GM21423 (cell line): ENCODE measurements around the gene CLDN8.

Source experiments
- ATAC-seq: cut with Tn5 transposase; IDR thresholded peaks from one replicate; pipeline ENCODE4 v1.9.1; 2021; ENCODE audit warnings: mild to moderate bottlenecking, moderate library complexity; ENCODE audit not compliant: unreplicated experiment

CLDN8 gene

DNA sequence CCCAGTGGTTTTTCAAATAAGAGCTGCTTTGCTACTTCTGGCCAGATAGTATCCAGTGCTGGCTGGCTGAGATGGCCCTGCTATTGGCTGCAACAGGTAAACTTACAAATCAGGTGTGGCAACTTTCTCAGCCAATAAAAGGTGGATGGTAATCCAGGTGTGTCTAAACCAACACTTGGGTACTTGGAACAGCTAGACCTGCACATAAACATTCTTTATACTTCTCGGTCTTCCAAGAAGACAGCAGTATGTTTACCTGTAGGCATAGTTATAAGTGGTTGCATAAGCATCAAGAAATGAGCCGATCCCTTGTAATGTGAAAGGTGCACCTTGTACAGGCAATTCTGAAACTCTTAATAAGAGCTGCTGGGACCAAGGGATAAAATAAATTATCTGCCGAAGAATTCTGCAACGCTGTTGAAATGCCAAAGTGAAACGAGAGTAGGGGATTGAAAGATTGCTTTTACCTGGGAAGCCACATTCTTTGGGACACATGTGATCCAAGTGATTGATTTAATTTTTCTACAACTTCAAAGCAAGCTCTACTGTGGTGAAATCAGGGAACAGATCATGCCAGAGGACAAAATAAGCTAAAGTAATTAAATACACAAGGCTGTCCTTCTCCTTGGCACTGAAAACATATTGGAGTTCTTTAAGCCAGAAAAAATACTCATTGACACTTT is at the start of gene CLDN8:
TSS of gene CLDN8 (minus strand) at position 57 of the 683 bp plus-strand sequence. CDS start 172 bp downstream, outside the sequence.
- no peak for ATAC-seq

DNA sequence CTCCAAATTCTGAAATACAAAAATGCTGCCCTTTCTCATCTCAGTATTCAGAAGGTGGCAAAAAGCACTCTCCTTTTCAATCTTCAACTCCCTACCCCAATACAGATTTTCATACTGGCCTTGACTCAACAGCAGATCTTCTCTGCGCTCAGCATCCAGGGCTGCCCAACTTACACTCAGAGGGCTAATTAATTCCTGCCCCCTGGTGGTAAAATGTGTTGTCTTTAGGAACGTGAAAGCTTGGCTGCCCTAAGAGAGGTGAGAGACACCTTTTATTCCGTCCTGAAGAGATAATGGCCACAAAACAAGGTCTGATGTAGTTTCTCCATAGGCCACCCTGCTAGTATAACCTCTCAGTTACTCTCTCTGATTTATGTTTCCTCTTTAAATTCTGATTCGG is 41.9 kb upstream of the CLDN8 start:
- no peak for ATAC-seq

DNA sequence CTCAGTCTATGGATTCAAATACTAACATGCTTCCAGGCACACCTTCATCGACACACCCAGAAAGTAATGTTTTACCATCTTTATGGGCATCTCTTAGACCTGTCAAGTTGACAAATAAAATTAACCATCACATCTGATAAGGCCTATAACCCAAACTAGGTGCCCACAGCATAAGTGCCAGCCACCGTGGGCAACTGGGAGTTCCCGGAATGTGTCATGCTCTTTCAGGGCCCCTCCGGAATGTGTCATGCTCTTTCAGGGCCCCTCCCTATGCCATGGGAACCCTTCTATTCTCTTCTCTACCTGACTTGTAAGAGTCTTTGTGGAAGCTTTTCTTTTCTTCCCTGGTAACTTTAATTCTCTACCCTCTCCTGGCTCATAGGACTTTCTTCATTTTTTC is 40.2 kb upstream of the CLDN8 start:
- no peak for ATAC-seq

DNA sequence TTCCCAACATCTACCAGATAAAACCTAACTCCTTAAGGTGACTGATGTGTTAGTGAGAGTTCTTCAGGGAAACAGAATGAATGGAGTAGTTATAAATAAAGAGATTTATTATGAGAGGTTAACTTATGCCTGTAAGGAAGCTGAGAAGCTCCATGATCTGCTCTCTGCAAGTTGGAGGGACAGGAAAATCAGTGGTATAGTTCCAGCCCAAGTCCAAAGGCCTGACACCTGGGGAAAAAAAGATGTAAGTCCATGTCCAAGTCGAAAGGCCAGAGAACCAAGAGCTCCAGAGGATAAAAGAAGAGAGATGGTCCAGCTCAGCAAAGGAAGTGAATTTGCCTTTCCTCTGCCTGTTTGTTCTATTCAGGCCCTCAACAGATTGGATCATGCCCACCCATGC is 39.8 kb upstream of the CLDN8 start:
- ATAC-seq, result no peak

DNA sequence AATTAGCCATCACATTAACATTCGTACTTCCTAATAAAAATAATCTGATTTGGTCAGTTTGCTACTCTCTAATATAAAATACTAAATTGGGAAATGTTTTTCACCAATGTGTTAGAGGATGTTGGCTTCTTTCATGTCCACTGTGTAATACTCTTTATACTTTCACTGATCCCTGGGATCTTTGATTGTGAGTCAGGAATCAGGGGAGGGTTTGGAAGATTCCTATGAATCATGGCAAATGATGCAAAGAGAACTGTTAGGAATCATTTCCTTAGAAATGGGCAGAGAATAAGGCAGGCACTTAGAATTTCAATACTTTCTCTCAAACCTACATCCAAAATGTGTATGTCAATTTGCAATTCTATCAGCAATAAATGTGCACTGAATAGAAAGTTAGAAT is 35.9 kb upstream of the CLDN8 start:
- ATAC-seq, result no peak

DNA sequence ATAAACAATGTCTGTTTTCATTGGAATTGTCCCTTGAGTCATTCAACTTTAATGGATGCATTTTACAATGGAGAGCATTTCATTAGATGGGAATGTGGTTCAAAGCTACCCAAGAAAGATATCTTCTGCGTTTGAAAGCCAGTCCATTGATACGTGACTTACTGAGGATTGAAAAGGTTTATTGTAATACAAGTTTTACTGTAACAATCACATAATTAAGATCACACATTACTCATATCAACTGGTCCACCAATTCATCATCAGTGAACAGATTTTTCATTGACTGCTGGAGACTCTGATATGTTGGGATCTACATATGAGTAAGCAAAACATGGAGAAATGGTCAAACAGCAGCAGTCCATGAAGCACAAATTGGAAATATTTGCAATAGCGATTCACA is 34.0 kb upstream of the CLDN8 start:
- no peak for ATAC-seq

DNA sequence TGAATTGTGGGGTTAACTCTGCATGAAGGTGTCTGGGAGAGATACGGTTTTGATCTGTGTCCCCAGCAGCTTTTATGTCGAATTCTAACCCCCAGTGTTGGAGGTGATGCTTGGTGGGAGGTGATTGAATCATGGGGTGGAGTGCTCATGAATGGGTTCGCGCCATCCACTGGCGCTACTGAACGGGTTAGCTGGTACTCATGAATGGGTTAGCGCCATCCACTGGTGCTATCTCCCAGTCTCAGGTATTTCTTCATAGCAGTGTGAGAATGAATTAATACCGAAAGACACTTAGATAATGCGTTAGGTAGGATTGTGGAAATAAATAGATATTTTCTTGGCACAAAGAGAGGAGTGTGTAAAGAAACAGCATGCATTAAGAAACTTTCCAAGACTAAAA is 32.9 kb upstream of the CLDN8 start:
- ATAC-seq, result no peak

DNA sequence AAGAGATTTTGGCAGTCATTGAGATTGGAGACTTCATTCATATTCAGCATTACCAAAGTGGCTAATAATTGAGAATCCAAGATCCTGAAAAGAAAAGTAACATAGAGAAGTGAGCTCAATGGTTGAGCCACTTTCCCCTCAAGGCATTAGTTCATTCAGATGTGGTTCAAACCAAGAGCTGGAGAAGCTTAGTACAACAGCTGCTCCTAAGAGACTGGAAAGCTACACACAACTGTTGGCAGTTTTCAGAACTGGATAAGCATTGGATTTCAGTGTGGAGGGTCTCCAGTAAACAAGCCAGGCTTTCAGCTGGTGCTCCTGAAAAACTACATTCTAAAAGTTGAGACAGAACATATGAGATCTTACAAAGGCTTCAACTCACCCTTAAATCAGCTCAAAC is 29.2 kb upstream of the CLDN8 start:
- ATAC-seq, result no peak

DNA sequence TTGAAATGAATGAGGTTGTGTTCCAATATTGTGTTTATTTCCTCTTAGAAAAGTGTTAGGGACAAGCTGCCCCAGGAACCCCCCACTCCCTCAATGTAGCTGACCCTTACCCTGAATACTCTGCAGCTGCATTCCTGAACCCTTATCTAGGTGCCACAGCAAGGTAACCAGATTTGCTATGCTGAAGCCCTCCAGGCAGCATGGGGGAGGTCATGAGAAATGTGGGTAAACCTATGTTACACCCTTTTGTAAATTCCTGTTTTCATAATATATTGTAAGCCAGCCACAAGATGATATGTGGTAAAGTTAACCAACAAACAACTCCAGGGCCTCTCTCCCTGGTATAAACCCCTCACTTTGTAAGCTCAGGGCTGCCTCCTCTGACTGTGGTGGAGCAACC is 27.8 kb upstream of the CLDN8 start:
- no peak for ATAC-seq

DNA sequence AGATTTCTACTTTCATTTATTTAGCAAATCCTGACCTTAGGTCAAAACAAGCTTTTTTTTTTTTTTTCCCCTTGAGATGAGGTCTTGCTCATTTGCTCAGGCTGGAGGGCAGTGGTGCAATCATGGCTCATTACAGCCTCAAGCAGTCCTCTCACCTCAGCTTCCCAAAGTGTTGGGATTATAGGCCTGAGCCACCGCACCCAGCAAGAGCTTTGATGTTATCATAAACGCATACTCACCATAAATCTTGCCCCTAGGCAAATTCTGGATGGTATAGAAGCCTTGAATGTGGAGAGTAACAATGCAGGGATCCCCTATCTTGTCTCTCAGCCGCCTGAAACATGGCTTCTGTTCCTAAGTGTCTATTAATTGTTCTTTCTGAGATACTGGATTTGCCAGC is 24.8 kb upstream of the CLDN8 start:
- ATAC-seq, result no peak

DNA sequence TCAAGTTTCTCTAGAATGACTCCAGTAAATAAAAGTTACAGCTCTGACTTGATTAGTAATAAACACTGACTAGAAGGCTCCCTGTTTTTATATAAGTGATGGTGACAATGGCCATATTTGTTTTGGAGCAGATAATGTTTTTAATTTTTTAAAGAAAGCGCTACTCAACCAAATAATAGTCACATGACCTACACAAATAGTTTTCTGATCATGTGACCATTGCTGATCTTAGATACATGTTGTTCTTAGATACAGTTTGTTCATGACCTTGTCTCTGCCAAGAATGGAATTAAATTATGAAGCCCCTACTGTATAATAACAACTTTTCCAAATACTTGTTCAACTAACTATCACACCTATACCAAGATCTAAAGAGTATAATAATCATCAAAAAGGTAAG is 22.3 kb upstream of the CLDN8 start:
- ATAC-seq, result no peak

DNA sequence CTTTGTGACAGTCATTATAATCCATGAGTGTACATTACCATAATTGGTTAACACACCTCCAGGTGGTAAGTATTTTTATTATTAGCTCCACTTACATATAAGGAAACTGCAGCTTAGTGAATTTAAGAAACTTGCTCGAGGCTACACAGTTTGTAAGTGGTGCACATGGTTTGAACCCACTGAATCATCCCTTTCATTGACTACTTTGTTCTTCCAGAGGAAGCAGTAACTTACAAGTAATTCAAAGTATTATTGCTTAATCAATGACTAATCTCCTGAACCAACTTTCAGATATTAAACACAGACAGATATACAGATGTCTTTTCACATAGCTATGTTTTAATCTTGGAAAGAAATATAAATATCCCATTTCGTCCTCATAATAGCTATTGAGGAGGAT is 18.7 kb upstream of the CLDN8 start:
- ATAC-seq, result no peak

DNA sequence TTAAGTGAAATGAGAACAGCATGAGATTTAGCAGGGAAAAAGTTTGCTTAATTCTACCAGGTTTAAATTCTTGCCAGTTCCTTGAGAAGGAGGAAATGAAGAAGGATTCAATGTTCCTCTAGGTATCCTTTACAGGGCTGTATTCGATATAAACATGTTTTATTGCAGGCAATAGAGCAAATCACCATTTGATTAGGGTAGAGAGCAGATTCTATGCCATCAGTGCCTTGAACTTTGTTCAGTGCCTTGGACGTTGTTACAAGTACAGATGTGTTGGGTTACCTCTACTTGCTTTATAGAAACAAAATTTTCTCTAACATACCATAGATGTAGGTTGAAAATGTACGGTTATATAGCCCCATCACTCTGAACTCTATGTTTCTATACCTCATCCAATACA is 18.2 kb upstream of the CLDN8 start:
- ATAC-seq, result no peak

DNA sequence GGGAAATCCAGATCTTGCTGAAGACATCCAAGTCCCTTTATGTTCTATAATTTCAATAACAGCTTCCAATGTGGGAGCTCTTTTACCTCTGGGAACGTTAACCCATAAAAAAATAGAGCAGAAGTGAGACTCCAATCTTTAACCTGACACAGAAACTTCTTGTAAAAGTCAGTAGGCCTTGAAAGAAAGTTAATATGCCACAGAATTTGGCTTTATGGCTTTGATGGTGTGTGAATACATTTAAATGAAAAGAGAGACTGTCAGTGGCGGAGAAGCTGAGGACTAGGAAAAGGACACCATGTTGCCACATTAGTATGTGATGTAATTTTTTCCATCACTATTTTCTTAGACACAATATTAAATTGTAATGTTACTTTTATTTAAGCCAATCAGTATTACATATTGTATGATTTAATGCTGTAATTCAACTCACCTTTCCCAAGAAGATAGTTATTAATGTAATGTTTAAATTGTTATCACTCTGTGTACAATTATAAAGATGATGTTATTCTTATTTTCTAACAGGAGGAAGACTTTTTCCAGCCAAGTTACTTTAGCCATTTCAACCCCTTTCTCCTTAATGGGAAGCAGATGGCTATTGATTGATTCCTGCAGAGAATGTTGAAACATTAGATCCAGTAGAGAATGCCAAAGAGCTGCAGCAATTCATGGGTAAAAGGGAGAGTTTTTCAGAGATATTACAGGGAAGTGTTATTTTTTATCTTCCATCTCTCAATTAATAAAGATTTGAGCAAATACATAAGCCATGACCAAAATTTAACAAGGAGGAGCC is 17.5 kb upstream of the CLDN8 start:
- ATAC-seq, result no peak

DNA sequence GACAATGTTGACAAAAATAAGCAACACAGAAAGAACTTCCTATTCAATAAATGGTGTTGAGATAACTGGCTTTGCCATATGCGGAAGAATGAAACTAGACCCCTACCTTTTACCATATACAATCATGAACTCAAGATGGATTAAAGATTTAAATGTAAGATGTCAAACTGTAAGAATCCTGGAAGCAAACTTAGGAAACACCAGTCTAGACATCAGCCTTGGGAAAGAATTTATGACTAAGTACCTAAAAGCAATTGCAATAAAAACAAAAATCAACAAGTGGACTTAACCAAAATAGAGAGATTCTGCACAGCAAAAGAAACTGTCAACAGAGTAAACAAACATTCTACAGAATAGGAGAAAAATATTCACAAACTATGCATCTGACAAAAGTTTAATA is 16.1 kb upstream of the CLDN8 start:
- ATAC-seq, result no peak

DNA sequence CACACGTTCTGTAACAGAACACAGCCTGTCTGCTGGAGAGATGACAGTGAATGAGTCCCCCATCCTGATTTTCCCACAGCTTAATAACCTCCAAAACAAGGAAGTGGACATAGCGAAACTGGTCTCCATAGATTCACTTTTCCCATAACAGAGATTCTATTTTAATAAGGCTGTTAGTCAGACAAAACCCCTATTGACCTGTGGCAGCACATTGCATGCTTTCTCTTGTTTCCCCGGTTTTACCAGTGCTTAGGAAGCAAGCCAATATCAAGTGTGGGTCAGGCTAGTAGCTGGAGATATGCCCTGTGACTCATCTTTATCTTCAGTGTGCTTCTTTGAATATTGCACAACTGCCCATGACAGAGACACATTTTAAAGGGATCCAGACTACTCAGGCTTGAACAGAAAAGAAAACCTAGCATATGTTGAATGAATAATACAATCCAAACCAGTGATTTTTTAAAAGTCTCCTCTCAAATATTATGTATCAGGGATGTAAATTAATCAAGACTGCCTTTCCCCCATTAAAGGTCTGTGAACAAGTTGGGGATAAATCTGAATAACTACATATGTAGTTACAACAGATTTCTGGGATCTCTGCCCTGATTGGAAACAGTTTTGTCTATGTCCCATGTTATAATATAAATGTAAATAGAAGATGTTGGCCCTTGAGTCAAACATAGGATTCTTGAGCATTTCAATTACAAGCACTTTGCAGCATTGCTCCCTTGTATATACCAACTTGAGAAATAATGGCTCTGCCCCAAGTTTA is 11.9 kb upstream of the CLDN8 start:
- ATAC-seq, result no peak

DNA sequence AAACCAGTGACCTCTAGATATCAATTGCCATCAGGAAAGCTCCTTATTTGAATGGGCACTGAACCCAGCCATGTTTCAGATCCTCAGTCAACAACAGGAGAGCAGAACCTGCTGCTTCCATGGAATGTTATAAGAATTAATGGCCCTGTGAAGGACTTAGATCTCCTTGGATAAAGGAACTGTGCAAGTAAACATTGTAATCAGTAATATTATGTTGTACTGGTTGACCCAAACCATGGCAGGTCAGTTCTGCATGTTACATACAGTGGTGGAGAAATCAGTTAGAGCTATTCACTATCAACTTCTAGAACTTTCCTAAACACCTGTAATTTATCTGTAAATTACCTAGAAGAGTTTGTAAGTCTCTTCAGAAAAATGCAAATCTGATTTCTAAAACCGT is 11.2 kb upstream of the CLDN8 start:
- no peak for ATAC-seq

DNA sequence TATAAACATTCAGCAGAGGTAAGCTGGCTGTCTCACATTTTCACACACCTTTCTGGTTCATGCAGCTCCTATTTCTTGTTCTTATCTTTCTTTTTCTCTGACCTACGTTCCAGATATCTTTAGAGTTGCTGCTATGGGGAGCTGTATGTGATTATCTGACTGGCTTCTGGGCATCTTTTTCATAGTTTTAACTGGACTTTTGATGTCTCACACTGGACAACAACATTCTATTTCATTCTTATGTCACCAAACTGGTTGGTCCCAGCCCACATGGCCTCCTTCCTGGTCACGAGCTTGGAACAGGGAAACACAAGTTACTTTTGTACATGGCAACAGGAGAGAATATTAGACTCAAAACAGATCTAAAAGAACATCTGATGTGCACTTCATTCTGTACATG is 7.7 kb upstream of the CLDN8 start:
- ATAC-seq, result no peak

DNA sequence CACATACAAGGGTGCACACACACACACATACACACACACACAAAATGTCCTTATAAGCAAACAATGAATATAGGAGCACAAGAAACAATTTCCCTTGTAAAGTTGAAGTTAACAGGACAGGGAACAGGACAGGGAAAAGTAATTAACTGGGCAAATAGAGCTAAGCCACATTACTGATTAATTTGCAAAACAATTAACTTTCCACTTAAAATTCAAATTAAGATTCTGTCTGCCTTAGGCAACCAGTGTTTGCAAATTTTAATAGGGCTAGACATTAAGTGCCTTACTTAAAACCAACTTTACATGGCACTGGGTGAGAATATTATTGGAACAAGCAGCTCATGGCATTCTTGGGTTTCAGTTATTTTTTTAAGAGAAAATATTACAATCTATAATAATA is 6.8 kb upstream of the CLDN8 start:
- no peak for ATAC-seq

DNA sequence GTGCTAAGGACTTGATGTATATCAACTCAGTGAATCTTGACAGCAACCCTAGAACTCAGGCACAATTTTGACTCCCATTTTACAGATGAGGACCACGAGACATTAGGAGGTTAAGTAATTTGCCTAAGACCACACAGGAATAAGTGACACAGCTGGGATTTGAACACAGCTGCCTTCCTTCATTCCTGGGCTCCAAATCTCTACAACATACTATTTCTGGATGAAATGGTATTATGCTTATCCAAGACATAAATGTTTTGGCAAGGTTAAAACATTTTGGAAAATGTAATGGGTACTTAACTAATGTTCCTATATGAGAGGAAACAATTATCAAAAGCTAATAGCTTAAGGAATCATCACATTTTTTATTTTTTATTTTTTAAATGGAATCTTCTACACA is 4.8 kb downstream of the CLDN8 start:
- no peak for ATAC-seq

DNA sequence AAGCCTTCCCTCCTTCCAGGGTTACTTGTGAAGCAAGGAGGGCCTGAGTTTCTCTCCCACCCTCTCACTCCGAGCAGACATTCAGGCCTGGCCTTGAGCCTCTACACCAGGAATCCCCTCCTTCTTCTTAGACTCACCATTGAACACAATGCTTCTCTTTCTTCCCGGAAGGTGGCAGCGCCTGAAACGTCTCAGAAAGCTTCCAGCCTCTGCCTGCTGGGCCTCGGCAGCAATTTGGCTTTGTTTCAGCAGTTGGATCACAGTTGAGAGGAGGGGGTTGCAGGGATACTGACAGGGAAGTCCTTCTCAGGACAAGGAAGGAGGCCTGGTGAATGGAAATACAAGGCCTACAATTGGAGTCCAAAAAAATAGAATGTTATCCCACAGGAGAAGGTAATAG is 6.3 kb downstream of the CLDN8 start:
- ATAC-seq, result no peak

DNA sequence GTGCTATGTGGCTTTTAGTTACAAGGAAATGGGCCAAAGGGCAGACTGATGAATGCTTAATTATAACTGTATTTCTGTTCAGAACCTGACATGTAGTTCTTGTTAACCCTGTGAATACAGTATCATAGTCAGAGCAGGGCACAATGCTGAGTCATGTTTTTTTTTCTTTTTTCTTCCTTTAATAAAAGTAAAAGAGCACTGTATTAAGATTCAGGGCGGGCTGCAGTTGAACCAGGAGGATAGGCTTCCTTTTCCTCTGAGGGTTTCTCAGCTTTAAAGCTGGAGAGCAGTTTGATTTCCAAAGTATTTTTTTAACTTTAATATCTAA is 8.7 kb downstream of the CLDN8 start:
- no peak for ATAC-seq
